ENCODE data around the gene COPB1.

DNA sequence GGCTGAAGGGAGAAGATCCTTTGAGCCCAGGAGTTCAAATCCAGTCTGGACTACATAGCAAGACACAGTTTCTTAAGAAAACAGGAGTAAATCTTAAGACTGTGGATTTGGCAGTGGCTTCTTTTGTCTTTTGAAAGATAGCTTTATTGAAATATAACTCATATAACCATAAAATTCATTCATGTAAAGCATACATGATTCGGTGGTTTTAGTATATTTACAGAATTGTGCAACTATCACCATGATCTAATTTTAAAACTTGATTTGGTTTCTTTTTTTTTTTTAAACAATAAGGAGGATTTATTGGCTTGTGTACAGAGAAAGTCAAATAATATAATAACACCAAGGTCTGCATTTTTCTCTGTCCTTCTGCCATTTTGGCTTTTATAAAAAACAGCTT, 43.6 kb upstream of the COPB1 start:
- TF ChIP-seq, protein P1, sequence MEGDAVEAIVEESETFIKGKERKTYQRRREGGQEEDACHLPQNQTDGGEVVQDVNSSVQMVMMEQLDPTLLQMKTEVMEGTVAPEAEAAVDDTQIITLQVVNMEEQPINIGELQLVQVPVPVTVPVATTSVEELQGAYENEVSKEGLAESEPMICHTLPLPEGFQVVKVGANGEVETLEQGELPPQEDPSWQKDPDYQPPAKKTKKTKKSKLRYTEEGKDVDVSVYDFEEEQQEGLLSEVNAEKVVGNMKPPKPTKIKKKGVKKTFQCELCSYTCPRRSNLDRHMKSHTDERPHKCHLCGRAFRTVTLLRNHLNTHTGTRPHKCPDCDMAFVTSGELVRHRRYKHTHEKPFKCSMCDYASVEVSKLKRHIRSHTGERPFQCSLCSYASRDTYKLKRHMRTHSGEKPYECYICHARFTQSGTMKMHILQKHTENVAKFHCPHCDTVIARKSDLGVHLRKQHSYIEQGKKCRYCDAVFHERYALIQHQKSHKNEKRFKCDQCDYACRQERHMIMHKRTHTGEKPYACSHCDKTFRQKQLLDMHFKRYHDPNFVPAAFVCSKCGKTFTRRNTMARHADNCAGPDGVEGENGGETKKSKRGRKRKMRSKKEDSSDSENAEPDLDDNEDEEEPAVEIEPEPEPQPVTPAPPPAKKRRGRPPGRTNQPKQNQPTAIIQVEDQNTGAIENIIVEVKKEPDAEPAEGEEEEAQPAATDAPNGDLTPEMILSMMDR (IDR thresholded peaks at IDR 0.05; ENCODE audit: poor library complexity, severe bottlenecking) = no peak
- TF ChIP-seq TAF1 (IDR thresholded peaks at IDR 0.05; ENCODE audit: low read depth) (no peak), EP300 (conservative IDR thresholded peaks at IDR 0.05; ENCODE audit: poor library complexity, severe bottlenecking) (no peak), EZH2 (IDR thresholded peaks at IDR 0.05; ENCODE audit: borderline replicate concordance, insufficient read depth, low read length, poor library complexity, severe bottlenecking) (no peak), RAD21 (conservative IDR thresholded peaks at IDR 0.05) (no peak)
- TF ChIP-seq, protein P2, sequence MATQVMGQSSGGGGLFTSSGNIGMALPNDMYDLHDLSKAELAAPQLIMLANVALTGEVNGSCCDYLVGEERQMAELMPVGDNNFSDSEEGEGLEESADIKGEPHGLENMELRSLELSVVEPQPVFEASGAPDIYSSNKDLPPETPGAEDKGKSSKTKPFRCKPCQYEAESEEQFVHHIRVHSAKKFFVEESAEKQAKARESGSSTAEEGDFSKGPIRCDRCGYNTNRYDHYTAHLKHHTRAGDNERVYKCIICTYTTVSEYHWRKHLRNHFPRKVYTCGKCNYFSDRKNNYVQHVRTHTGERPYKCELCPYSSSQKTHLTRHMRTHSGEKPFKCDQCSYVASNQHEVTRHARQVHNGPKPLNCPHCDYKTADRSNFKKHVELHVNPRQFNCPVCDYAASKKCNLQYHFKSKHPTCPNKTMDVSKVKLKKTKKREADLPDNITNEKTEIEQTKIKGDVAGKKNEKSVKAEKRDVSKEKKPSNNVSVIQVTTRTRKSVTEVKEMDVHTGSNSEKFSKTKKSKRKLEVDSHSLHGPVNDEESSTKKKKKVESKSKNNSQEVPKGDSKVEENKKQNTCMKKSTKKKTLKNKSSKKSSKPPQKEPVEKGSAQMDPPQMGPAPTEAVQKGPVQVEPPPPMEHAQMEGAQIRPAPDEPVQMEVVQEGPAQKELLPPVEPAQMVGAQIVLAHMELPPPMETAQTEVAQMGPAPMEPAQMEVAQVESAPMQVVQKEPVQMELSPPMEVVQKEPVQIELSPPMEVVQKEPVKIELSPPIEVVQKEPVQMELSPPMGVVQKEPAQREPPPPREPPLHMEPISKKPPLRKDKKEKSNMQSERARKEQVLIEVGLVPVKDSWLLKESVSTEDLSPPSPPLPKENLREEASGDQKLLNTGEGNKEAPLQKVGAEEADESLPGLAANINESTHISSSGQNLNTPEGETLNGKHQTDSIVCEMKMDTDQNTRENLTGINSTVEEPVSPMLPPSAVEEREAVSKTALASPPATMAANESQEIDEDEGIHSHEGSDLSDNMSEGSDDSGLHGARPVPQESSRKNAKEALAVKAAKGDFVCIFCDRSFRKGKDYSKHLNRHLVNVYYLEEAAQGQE (IDR thresholded peaks at IDR 0.05; ENCODE audit: borderline replicate concordance) = no peak

All from neural cell (in vitro differentiated cells).